OCI-M1 (cell line): ENCODE measurements around the gene NPPC.

Experiments used
- DNase-seq: peaks from one replicate; lab custom pipeline; 2025; lab: John Stamatoyannopoulos, UW

Gene NPPC

GRCh38 chr2:231935207-231935524 lies 9.0 kb upstream of the NPPC start:
- DNase-seq, result peak; percentile 34

DNA sequence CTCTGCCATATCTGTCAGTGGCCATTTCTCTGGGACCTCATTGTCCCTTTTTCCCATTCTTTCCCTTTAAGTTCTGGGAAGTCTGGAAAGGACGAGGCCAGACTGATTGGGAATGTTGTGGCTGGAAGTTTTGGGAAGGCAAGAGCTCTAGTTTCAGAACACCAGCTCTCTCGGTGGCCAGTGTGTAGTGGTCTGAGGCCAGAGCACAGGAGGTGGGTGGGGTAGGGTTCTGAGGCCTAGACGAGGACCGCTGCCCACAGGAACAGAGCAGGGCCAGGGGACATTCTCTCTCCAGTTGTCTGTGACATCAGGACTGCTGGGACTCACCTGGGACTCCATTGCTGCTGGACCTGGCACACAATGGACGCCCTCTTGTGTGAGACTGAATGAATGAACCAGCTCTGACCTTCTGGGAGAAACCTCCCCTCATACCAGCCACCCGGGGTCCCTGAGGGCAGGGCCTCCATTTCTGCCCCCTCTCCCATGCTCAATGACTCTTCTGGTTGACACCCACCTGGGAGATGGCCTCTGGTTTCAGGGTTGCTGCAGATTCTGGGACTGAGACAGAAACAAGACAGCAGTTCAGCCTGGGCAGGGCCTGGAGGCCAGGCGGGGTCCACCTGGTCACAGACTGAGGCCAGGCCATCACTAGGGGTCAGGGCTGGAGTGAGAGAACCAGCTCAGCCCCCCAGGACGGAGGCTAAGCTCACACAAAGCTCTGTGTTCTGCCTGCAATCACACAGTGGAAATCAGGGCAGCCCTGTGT lies 8.4 kb upstream of the NPPC start:
- DNase-seq, result no peak

GRCh38 chr2:231933916-231934401 lies 7.8 kb upstream of the NPPC start:
- no peak for DNase-seq

GRCh38 chr2:231932985-231933915 lies 7.1 kb upstream of the NPPC start:
- no peak for DNase-seq

DNA sequence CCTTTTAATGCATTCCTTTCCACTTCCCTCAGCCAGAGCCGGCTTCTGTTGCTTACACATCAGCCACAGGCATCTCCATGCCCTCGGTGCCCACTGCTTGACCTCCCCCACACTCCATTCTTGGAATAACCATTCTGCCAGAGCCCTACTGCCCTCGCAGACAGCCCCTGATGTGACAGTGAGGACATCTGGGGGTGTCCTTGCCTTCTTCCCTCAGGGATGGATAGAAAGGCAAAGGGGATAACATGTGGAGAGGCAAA lies 6.4 kb upstream of the NPPC start:
- DNase-seq, result no peak

GRCh38 chr2:231931481-231931915 lies 5.3 kb upstream of the NPPC start:
- no peak for DNase-seq

DNA sequence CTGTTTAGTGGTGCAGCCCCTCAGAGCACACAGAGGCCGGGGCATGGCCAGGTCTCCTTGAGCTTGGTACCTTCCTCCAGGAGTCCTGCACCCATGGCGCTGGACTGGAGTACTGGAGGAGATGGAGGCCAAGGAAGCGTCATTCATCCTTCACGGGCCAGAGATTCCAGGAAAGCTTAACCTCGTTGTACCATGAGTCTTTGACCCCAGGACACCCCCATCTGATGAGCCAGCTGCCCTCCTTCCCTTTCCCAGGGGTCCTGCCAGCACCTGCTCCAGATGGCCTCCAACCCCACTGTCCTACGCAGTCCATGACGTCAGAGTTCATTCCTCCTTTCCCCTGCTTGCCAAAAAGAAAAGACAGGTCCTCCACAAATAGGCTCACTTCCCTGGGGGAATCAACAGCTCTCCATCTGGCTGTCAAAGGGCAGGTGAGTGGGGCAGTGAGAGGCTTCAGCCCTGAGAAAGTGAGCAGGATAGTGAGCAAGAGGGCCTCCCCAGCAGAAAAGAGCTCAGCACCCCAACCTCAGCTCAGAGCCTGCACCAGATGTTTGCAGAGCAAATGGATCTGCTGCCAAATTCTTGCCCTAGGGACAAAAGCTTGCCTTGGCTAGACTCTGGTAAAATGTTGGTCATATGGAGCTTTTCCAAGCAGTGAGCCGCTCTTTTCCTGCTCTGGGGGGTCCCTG lies 4.5 kb upstream of the NPPC start:
- DNase-seq, result no peak

DNA sequence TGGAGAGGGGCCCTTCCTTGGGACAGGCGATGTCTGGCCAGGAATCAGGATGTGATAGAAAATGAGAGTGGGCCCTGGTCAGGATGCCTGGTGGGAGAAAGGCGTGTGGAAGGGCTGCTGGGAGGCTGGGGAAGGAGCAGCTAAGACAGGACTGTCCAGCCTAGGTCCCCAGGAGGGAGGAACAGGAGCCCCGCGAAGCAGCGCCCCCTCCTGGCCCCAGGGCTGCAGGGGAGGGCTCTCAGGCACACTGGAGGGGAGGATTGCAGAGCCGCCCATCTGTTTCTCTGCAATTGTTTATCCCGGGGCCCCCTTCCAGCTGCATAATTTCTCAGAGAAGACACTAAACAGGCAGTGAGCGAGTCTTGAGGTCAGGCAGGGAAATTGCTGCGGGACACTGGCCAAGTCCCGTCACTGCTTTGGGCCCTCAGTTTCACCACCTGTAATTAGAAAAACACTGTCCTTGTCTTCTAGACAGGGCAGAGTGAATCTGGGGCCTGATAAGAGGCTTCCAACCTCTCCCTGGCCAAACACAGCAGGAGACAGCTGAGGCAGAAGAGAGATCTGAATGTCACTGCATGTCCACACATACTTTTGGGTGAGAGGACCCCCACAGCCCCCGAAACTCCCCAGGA lies 3.9 kb upstream of the NPPC start:
- peak; percentile 41 for DNase-seq

- no peak for DNase-seq
These were observed 2.9 kb upstream of the NPPC start for GRCh38 chr2:231928901-231929725.

GRCh38 chr2:231928481-231928880 lies 2.3 kb upstream of the NPPC start:
- DNase-seq, result no peak

DNA sequence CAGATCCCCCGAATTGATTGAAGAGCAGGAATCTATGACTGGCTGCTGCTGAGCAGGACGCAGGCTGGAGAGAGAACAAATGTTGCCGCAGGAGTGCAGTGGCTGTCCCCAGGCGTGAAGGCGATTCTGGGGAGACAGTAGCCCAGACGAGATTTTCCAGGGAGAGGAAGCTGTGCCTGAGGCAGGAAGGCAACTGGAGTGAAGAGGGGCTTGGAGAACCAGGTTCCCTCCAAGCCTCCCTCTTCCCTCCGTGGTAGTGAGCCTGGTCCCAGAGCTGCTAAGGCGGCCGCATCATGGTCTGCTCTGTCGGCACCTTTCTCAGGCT lies 1.3 kb upstream of the NPPC start:
- DNase-seq, result no peak

DNA sequence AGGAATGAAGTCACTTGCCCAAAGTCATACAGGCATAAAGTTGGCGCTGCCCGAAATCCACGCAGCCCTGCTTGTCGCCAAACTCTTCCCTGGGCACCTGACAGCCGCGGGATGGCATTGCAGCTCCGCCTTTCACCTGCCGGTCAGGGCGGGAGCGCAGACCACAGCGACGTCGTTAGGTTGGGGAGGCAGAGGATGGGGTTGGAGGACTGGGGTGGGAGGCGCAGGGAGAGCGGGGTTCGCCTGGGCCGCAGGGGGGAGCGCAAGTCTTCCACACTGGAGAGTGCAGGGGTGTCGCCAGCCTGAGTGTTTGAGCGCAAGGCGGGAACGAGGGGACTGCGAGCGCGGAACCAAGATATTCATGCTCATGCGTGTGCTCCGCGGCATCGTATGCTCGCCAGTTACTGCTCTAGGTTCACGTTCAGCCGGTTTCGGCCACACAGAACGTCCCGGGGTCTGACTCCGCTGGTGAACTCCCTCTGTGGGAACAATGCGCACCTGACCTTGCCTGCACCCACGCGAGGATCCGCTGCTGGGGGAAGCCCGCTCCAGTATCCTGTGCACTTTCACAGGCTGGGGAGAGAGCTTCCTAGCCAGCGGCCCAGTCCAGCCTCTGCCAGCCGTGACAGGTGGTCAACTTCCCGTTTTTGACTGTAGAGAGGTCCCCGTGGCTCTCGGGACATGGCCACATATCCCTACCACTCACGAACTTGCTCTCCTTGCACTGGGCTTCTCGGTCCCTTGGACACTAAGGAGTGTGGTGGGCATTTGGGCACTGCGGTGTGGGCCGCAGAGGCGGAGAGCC lies 767 bp upstream of the NPPC start:
- DNase-seq, result peak; percentile 29

DNA sequence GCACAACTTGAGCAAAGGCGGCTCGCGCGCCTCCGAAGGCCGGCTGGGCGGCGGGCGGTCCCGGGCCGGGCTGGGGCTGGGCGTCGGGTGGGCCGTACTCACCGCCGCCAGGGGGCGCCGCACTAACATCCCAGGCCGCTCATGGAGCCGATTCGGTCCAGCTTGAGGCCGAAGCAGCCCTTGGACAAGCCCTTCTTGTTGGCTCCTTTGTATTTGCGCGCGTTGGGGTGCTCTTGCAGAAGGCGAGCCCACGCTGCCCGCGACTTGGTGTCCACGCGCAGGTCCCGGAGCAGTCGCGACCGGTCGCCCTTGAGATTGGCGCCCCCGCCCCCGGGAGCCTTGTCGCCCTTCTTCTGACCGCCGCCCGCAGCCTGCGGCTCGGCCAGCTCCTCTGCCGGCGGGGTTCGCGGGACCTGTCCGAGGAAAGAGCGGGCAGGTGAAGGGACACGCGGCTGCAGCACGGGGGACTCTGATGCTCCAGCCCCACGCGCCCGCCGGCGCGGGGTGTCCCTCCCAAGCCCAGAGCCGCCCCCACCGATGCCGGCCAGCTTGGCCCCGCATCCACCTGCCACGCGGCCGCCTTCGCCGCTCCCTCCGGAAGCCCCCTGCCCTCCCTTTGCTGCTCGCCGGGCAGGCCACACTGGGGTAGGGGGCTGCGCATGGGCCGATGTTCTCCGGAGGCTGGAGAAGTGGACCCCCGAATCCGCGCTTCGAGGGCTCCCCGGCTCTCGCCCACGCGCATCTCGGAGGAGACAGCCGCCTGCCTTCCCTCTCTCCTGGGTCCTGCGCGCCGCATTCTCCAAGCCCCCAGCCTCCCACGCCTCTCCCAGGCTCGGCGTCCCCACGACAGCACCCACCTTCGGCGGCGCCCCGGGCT lies 655 bp downstream of the NPPC start:
- DNase-seq, result peak; percentile 84

DNA sequence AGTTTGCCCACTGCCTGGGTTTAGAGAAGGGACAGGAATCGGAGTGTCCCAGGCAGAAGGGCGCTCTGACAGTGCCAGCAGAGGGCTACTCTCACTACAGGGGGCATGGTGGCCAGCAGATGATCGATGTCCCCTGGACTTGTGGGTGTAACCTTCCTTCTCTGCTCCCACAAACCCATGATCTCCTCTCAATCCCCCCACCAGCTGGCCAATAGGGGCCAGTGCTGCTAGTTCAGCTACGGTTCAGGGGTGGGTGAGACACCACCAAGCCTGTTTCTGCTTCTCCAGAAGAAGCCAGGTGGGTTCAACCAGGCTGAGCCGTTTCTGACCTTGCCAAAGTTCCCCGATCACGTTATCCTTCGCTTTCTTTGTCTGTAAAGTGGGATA lies 1.3 kb downstream of the NPPC start:
- DNase-seq, result no peak

- DNase-seq, result no peak
These were observed 2.0 kb downstream of the NPPC start for GRCh38 chr2:231923951-231924888.

DNA sequence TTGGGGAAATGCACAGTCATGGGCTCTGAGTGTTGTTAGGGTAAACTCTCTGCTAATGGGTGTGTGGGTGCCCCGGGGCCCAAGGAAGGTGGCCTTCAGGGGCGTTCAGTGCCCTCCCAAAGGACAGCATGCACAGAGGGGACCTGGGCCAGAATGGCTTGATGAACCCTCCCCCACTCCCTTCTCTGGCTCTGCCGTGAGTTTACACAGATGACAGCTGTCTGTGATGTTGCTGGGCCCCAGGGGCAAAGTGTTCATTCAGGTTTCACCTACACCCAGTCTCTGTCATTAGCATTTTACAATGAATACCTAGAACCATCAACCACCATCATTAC lies 3.2 kb downstream of the NPPC start:
- no peak for DNase-seq

GRCh38 chr2:231922311-231923009 lies 3.7 kb downstream of the NPPC start:
- DNase-seq, result no peak

GRCh38 chr2:231920795-231921194 lies 5.4 kb downstream of the NPPC start:
- DNase-seq, result peak; percentile 7
